HCT116 (cell line): ENCODE measurements around the gene HACD3.

Source experiments
- CEBPB ChIP-seq: IDR thresholded peaks from 2 replicates; pipeline ENCODE4 v1.6.1; 2012; ENCODE audit warnings: low read depth
- EGR1 ChIP-seq: IDR thresholded peaks from 2 replicates; pipeline ENCODE4 v1.6.1; 2012; ENCODE audit warnings: low read depth
- SP1 ChIP-seq: IDR thresholded peaks from 2 replicates; pipeline ENCODE4 v1.6.1; 2012; ENCODE audit warnings: low read depth
- TF ChIP-seq, protein P1 (sequence below): IDR thresholded peaks from 2 replicates; pipeline ENCODE4 v1.6.1; 2012
- TF ChIP-seq, protein P2 (sequence below), 3 experiments: fragments of 200-600 bp in 1 of 3; sonication (generic) in 1 of 3; IDR thresholded peaks in 2 of 3; conservative IDR thresholded peaks in 1 of 3; 2 replicates each; pipeline ENCODE4 v1.5.1; 2012 to 2017; ENCODE audit warnings: low read depth in 2 of 3, low read length in 2 of 3, antibody characterized with exemption in 1 of 3, borderline replicate concordance in 1 of 3, control low read depth in 1 of 3, mild to moderate bottlenecking in 1 of 3, mixed read lengths in 1 of 3, mixed run types in 1 of 3, moderate library complexity in 1 of 3; ENCODE audit not compliant: insufficient read depth in 1 of 3

DNA sequence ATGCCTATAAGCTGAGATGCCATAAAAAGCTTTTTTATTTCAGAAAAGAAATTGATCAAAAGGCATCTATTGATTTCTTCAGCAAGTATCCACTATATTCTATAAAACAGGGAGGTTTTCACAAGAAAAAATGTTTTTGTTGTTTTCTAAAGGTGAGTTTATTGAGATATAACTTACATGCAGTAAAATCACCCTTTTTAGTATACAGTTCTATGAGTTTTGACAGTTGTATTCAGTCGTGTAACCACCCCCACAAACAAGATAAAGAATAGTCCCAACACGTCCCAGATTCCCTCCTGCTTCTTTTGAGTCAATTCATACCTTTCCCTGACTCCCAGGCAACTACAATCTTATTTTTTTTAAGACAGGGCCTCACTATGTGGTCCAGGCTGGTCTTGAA lies 72.9 kb downstream of the HACD3 start:
- no peak for TF ChIP-seq EGR1
- TF ChIP-seq, protein P1, sequence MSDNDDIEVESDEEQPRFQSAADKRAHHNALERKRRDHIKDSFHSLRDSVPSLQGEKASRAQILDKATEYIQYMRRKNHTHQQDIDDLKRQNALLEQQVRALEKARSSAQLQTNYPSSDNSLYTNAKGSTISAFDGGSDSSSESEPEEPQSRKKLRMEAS: no peak
- TF ChIP-seq CEBPB: no peak
- TF ChIP-seq, protein P2, sequence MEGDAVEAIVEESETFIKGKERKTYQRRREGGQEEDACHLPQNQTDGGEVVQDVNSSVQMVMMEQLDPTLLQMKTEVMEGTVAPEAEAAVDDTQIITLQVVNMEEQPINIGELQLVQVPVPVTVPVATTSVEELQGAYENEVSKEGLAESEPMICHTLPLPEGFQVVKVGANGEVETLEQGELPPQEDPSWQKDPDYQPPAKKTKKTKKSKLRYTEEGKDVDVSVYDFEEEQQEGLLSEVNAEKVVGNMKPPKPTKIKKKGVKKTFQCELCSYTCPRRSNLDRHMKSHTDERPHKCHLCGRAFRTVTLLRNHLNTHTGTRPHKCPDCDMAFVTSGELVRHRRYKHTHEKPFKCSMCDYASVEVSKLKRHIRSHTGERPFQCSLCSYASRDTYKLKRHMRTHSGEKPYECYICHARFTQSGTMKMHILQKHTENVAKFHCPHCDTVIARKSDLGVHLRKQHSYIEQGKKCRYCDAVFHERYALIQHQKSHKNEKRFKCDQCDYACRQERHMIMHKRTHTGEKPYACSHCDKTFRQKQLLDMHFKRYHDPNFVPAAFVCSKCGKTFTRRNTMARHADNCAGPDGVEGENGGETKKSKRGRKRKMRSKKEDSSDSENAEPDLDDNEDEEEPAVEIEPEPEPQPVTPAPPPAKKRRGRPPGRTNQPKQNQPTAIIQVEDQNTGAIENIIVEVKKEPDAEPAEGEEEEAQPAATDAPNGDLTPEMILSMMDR (IDR thresholded peaks at IDR 0.05 in 2 of 3, conservative IDR thresholded peaks at IDR 0.05 in 1 of 3; ENCODE audit: borderline replicate concordance in 1 of 3, insufficient read depth in 1 of 3, low read depth in 2 of 3, low read length in 2 of 3): no peak
- TF ChIP-seq SP1: no peak
